Islet precursor cell (in vitro differentiated cells): ENCODE data around the gene RAB21.
"Not testable (repeated sequence)": the region's sequence is repeated elsewhere in the genome, so short reads cannot be mapped to it uniquely, and the experiment has no call there.

Experiments used
- DNase-seq: peaks from one replicate; pipeline ENCODE4 v3.0.0-alpha.2; 2018

The RAB21 gene

GRCh38 chr12:71800177-71800576, 45.5 kb downstream of the RAB21 start:
- DNase-seq: no peak

GRCh38 chr12:71804505-71804904, 49.8 kb downstream of the RAB21 start:
- no peak for DNase-seq

- DNase-seq: no peak
These were observed 56.3 kb downstream of the RAB21 start for GRCh38 chr12:71810921-71811320.

GRCh38 chr12:71815242-71815641, 60.6 kb downstream of the RAB21 start:
- not testable (repeated sequence) for DNase-seq

- not testable (repeated sequence) for DNase-seq
These were observed 67.4 kb downstream of the RAB21 start for GRCh38 chr12:71822088-71822487.

GRCh38 chr12:71828813-71829212, 74.2 kb downstream of the RAB21 start:
- no peak for DNase-seq

GRCh38 chr12:71837356-71837755, 82.7 kb downstream of the RAB21 start:
- DNase-seq: no peak

GRCh38 chr12:71838231-71838630, 83.6 kb downstream of the RAB21 start:
- DNase-seq: no peak

GRCh38 chr12:71838676-71839075, 84.0 kb downstream of the RAB21 start:
- DNase-seq: no peak

- no peak for DNase-seq
These were observed 85.7 kb downstream of the RAB21 start for GRCh38 chr12:71840231-71840847.

- DNase-seq: no peak
These were observed 91.8 kb downstream of the RAB21 start for GRCh38 chr12:71846322-71846940.

GRCh38 chr12:71848212-71848611, 93.5 kb downstream of the RAB21 start:
- DNase-seq: no peak

GRCh38 chr12:71849109-71849851, 94.6 kb downstream of the RAB21 start:
- DNase-seq: no peak
